GM18507 (cell line): ENCODE measurements around the gene FBXO9.

ENCODE experiments used
- DNase-seq: peaks from one replicate; pipeline ENCODE4 v3.0.0; 2011; ENCODE audit warnings: low read depth; ENCODE audit not compliant: insufficient read length; ENCODE audit errors: extremely low spot score
- FAIRE-seq: peaks from 2 replicates; lab custom pipeline; 2011; peaks lifted over from hg19 to GRCh38; lab: Jason Lieb, UNC

Gene FBXO9

GRCh38 chr6:53124131-53124800 is 59.1 kb downstream of the FBXO9 start:
- DNase-seq (no peak), FAIRE-seq (no peak)

- FAIRE-seq (no peak), DNase-seq (no peak)
These were observed 60.1 kb downstream of the FBXO9 start for GRCh38 chr6:53125276-53125675.

GRCh38 chr6:53128842-53129241 is 63.6 kb downstream of the FBXO9 start:
- DNase-seq (no peak), FAIRE-seq (no peak)

GRCh38 chr6:53130569-53131290 is 65.5 kb downstream of the FBXO9 start:
- FAIRE-seq (no peak), DNase-seq (no peak)

GRCh38 chr6:53133961-53134360 is 68.8 kb downstream of the FBXO9 start:
- DNase-seq, result no peak
- no peak for FAIRE-seq

GRCh38 chr6:53134601-53135235 is 69.5 kb downstream of the FBXO9 start:
- FAIRE-seq, result no peak
- no peak for DNase-seq

- FAIRE-seq, result no peak
- DNase-seq, result no peak
These were observed 70.9 kb downstream of the FBXO9 start for GRCh38 chr6:53136000-53136609.

- no peak for DNase-seq
- no peak for FAIRE-seq
These were observed 74.7 kb downstream of the FBXO9 start for GRCh38 chr6:53139841-53140413.

GRCh38 chr6:53142810-53143209 is 77.6 kb downstream of the FBXO9 start:
- FAIRE-seq (no peak), DNase-seq (no peak)

GRCh38 chr6:53143710-53144109 is 78.5 kb downstream of the FBXO9 start:
- DNase-seq, result no peak

GRCh38 chr6:53144802-53145201 is 79.6 kb downstream of the FBXO9 start:
- FAIRE-seq (no peak), DNase-seq (no peak)

More at GRCh38 chr6:53143710-53144109, 78.5 kb downstream of the FBXO9 start:
- no peak for FAIRE-seq

GRCh38 chr6:53148684-53149083 is 83.5 kb downstream of the FBXO9 start, which contains the start of gene GCM1:
GCM1 (minus strand) TSS chr6:53148841; CDS start chr6:53145632, 3,209 bp downstream.
- DNase-seq, result no peak
- no peak for FAIRE-seq
